Activated CD4-positive, CD25-positive, alpha-beta regulatory T cell (primary cell): Measurements from ENCODE around the gene ILK.

Experiments
- DNase-seq, 4 experiments: peaks; one replicate each; lab custom pipeline; 2025; lab: John Stamatoyannopoulos, UW

Gene ILK

GRCh38 chr11:6656936-6657335, 53.4 kb downstream of the ILK start:
- DNase-seq, result no peak

GRCh38 chr11:6657346-6657745, 53.8 kb downstream of the ILK start:
- DNase-seq, result no peak

GRCh38 chr11:6658647-6659046, 55.1 kb downstream of the ILK start:
- no peak for DNase-seq
